Activated naive CD8-positive, alpha-beta T cell treated with anti-CD3 and anti-CD28 coated beads, Interleukin-2, amount 10 ng/mL, durations not matched to agents 7 days and 5 days (primary cell): Measurements from ENCODE around the gene HIVEP3. TPM values are rescaled to one million over a fixed set of nuclear protein-coding genes. Genes with fewer than 3 reads are reported as not detected.

Experiments
- ATAC-seq: fragments of 150-1000 bp; cut with Tn5 transposase; one replicate; pipeline ENCODE4 v1.10.0; 2021; ENCODE audit warnings: low read depth, moderate library complexity
- POLR2A ChIA-PET: fragments of 350-600 bp; sonication (Branson Sonifier 250); formaldehyde crosslinking; loops from one replicate; lab custom pipeline; 2021; ENCODE audit warnings: antibody characterized with exemption; lab: Charles Lee
- DNase-seq: peaks from one replicate; pipeline ENCODE4 v3.0.0; 2021
- H3K27ac Mint-ChIP-seq: one replicate; pipeline ENCODE4 v1.8.0; 2022; ENCODE audit warnings: mild to moderate bottlenecking, mixed read lengths
- H3K27me3 Mint-ChIP-seq: one replicate; pipeline ENCODE4 v1.8.0; 2022; ENCODE audit warnings: mild to moderate bottlenecking, moderate library complexity, mixed read lengths
- H3K36me3 Mint-ChIP-seq: one replicate; pipeline ENCODE4 v1.8.0; 2021; ENCODE audit warnings: mild to moderate bottlenecking, mixed read lengths
- H3K4me1 Mint-ChIP-seq: one replicate; pipeline ENCODE4 v1.8.0; 2021; ENCODE audit warnings: mixed read lengths
- H3K4me3 Mint-ChIP-seq: one replicate; pipeline ENCODE4 v1.8.0; 2022; ENCODE audit warnings: mild to moderate bottlenecking, moderate library complexity, mixed read lengths
- H3K9me3 Mint-ChIP-seq: one replicate; pipeline ENCODE4 v1.8.0; 2021; ENCODE audit warnings: mixed read lengths
- total RNA-seq, 2 experiments: library from RNA; stranded (reverse); gene quantifications; one replicate each; pipeline ENCODE4 v1.2.3, GENCODE V29; 2021

The HIVEP3 gene
- total RNA-seq, 2 experiments from 2014 or later: 10.1 to 10.7 TPM

DNA sequence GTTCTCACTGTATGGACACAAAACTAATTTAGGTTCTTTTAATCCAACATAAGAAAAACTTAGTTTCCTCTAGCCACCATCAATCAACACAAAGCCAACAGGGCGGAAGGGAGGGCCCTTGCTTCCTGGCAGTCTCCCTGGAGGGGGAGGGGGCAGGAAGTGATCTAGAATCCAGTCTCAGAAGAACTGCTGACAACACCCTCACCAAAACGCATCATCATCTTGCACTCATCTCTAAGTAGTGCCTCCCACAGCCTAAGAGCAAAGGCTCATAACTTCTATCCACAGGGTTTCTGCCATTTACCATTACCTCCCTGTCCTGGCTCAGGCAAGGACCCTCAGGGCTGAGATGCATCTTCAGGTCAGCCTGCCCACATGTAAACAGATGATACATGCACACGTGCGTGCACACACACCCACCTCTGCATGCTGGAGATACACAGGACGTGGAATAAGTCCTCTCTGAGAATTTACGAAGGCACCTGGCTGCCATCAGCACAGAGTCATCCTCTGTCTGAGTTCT is 20.5 kb downstream of the HIVEP3 start:
- ATAC-seq: peak; percentile 96
- DNase-seq: peak; percentile 64
- Mint-ChIP-seq H3K27ac (peak overlapping the region; percentile 96), H3K36me3 (peaks cover 3% of the 10 kb centered on the region), H3K9me3 (peaks cover 1% of the 10 kb centered on the region), H3K4me3 (peak overlapping the region; percentile 80), H3K4me1 (peaks cover 72% of the 10 kb centered on the region), H3K27me3 (no peaks in the 10 kb centered on the region)
- POLR2A ChIA-PET: interaction anchor here (1.0 to 2.6 kb wide), 4 partner anchors 13 to 21 kb away, joined by 3 to 19 read pairs (median 4); partner anchors contain the start of gene HIVEP3

DNA sequence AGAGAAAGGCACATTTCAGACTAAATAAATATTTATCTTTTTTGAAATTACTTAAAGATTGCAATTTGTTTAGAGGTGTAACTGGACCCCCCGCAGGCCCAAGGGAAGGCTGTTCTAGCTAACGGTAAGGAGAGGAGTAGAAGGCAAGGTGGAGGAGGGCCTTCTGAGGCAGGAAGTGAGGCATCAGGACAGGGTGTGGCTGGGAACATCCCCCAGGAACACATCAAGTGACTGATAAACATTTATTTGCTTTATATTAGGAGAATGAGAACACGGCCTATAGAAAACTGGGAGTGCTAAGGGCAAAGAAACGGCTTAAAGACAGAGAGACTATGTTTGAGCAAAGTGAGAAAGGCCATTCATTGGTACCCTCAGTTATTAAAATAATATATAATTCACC is 23.2 kb downstream of the HIVEP3 start:
- POLR2A ChIA-PET: interaction anchor here (1.6 kb wide), 1 partner anchor 24 kb away, joined by 10 read pairs; no protein-coding TSS in a partner anchor
- no peak overlapping the region for H3K27ac Mint-ChIP-seq
- H3K4me3 Mint-ChIP-seq: no peak overlapping the region
- H3K9me3 Mint-ChIP-seq: peaks cover 1% of the 10 kb centered on the region
- peaks cover 65% of the 10 kb centered on the region for H3K4me1 Mint-ChIP-seq
- no peak for DNase-seq
- no peaks in the 10 kb centered on the region for H3K27me3 Mint-ChIP-seq
- peaks cover 3% of the 10 kb centered on the region for H3K36me3 Mint-ChIP-seq
- no peak for ATAC-seq

DNA sequence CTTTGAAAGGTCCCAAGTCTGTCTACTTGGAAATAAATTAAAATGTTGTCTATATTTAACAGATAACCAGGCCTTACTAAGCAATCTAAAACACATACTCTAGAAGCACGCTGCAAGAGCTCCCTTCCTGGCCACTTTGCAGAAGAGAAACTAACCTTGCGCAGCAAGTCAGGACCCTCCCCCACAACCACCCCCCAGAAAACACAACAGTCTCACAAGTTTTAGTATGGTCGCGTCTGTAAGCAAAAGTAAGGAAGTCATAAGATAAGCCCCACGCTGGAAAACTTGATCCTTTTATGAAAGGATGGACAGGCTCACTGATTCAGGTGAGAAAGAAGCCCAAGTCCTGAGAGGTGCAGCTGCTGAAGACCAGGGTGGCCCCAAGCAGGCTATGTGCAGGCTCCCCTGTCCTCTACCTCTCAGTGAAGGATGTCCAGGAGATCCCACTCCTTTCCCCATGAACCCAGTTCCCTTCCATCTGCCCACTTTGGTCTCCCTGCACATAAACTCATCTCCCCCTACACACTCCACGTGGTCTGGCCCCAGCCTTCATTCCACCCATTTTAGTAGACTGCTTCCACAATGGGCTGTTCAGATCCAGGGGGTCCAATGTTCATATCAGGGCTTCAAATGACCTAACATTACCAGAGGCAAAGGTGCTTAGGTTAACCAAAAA is 23.8 kb downstream of the HIVEP3 start:
- ATAC-seq (no peak), DNase-seq (no peak)
- POLR2A ChIA-PET: interaction anchor here (0.7 to 0.8 kb wide), 2 partner anchors 24 to 320 kb away, joined by 3 to 4 read pairs; partner anchors contain the start of gene HIVEP3
- peaks cover 1% of the 10 kb centered on the region for H3K9me3 Mint-ChIP-seq
- H3K27ac Mint-ChIP-seq: peak overlapping the region; percentile 54
- H3K4me3 Mint-ChIP-seq: peak overlapping the region; percentile 15
- peaks cover 3% of the 10 kb centered on the region for H3K36me3 Mint-ChIP-seq
- no peaks in the 10 kb centered on the region for H3K27me3 Mint-ChIP-seq
- peaks cover 66% of the 10 kb centered on the region for H3K4me1 Mint-ChIP-seq

DNA sequence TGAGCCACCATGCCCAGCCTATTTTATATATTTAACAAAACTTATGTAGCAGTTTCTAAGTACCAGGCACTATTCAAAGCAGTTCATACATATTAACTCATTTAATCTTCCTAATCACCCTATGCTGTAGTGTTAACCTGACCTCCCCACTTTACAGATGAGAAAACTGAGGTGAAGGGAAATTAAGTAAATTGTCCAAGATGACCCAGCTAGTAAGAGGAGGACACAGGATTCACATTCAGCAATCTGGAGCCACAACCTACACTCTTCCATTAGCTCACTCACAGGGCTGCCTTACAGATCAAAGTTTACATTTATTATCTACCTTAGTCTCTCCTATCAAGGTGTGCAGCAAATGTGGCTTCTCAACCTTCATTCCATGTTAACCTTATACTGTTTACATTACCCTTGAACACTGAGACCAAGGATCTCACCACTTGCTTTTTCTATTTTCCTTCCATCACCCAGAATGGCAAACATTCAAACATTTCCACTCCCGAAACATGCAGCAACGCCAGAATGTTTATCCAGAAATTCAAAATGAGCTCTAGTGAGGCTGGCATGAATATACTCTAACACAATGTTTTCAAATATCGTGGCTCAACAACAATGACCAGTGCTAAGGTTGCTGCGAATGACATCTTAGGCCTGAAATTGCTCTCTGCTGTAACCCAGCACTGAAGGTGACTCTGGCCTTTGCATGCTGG is 24.5 kb downstream of the HIVEP3 start:
- DNase-seq: no peak
- no peak for ATAC-seq
- POLR2A ChIA-PET: interaction anchor here (0.7 to 5.1 kb wide), 3 partner anchors 23 to 320 kb away, joined by 3 to 98 read pairs (median 4); partner anchors contain the start of gene HIVEP3
- peak overlapping the region; percentile 54 for H3K27ac Mint-ChIP-seq
- H3K27me3 Mint-ChIP-seq: no peaks in the 10 kb centered on the region
- peaks cover 64% of the 10 kb centered on the region for H3K4me1 Mint-ChIP-seq
- no peak overlapping the region for H3K4me3 Mint-ChIP-seq
- peaks cover 3% of the 10 kb centered on the region for H3K36me3 Mint-ChIP-seq
- peaks cover 1% of the 10 kb centered on the region for H3K9me3 Mint-ChIP-seq

DNA sequence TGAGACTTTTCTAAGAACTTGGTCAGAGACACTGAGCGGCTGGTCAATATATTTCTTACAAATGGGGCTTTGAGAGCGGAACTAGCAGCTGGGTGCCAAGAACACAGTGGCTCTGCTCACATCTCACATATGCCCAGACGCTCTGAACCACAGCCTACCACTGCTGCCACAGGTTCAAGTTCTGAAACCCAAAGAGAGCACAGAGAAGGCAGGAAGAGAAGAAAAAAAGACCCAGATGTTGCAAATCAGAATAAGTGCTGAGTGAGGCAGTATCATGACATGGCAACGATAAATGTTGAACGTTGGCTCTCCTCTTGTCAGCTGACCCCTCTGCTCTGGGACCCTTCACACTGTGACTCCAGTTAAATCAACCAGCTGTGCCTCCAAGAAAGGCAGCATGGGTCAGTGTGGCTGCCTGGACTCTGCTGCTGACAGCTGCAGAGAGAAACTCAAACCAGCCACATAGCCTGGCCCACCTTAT is 26.4 kb downstream of the HIVEP3 start:
- ATAC-seq (peak; percentile 49), DNase-seq (peak; percentile 51)
- Mint-ChIP-seq H3K27me3 (no peaks in the 10 kb centered on the region), H3K4me1 (peaks cover 59% of the 10 kb centered on the region), H3K27ac (peak overlapping the region; percentile 97), H3K4me3 (peak overlapping the region; percentile 89), H3K9me3 (peaks cover 1% of the 10 kb centered on the region), H3K36me3 (peaks cover 7% of the 10 kb centered on the region)
- POLR2A ChIA-PET: interaction anchor here (0.8 to 5.1 kb wide), 7 partner anchors 11 to 172 kb away, joined by 3 to 98 read pairs (median 5); partner anchors contain the start of gene HIVEP3

DNA sequence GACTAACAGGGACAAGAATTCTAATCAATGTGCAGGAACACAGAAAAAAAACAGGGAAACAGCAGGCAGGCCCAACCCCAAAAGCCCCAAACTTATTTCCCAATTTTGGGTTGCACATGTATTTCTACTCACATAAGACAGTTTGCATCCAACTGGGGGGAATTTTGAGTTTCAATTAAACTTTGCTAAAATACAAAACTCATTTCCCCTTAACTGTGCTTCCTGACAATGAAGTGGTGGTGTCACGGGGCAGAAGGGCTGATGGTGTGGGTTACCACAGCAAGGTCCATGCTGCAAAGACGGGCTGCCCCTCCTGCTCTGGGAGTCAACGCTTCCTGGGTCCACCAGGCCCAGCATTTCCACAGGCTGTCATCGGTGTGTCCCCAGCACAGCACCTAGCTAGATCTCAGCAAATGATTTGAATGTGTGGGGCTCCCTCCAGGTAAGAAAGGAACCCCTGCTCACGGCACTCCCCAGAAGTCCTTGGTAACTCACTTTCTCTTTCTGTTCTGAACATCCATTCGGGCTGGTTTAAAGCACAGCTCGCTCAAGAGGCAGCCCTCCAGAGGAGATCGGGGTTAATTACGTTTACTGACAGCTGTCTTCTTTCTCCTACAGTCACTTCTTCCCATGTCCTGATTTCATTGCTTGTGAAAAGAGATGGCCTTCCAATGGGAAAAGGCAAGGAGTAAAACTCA is 27.4 kb downstream of the HIVEP3 start:
- DNase-seq (peak; percentile 75), ATAC-seq (peak; percentile 94)
- no peaks in the 10 kb centered on the region for H3K9me3 Mint-ChIP-seq
- peaks cover 4% of the 10 kb centered on the region for H3K36me3 Mint-ChIP-seq
- POLR2A ChIA-PET: interaction anchor here (0.6 to 5.1 kb wide), 9 partner anchors 10 to 171 kb away, joined by 3 to 98 read pairs (median 3); partner anchors contain the start of gene HIVEP3
- no peaks in the 10 kb centered on the region for H3K27me3 Mint-ChIP-seq
- H3K27ac Mint-ChIP-seq: peak overlapping the region; percentile 97
- peak overlapping the region; percentile 89 for H3K4me3 Mint-ChIP-seq
- peaks cover 53% of the 10 kb centered on the region for H3K4me1 Mint-ChIP-seq

DNA sequence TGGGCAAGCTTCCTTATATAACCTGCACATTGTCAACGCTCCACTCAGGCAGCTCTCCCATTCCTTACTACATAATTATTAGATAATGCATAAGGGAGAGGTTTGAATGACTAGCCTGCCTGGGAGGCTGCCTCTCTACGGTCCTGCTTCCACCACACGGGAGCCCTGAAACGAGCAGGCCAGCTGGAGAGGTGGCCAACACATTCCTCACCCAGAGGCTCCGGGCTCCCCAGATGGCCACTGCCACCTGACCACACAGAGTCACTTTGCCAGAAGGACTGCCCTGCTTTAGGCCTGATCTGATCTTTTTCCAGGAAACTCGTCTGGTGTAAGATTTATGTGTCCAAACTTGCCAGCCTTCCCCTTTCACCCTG is 27.9 kb downstream of the HIVEP3 start:
- ATAC-seq: no peak
- peak overlapping the region; percentile 89 for H3K4me3 Mint-ChIP-seq
- H3K36me3 Mint-ChIP-seq: peaks cover 4% of the 10 kb centered on the region
- DNase-seq: no peak
- POLR2A ChIA-PET: interaction anchor here (1.1 to 5.1 kb wide), 2 partner anchors 17 to 27 kb away, joined by 3 to 98 read pairs; partner anchors contain the start of gene HIVEP3
- no peaks in the 10 kb centered on the region for H3K9me3 Mint-ChIP-seq
- no peaks in the 10 kb centered on the region for H3K27me3 Mint-ChIP-seq
- peak overlapping the region; percentile 97 for H3K27ac Mint-ChIP-seq
- H3K4me1 Mint-ChIP-seq: peaks cover 56% of the 10 kb centered on the region

DNA sequence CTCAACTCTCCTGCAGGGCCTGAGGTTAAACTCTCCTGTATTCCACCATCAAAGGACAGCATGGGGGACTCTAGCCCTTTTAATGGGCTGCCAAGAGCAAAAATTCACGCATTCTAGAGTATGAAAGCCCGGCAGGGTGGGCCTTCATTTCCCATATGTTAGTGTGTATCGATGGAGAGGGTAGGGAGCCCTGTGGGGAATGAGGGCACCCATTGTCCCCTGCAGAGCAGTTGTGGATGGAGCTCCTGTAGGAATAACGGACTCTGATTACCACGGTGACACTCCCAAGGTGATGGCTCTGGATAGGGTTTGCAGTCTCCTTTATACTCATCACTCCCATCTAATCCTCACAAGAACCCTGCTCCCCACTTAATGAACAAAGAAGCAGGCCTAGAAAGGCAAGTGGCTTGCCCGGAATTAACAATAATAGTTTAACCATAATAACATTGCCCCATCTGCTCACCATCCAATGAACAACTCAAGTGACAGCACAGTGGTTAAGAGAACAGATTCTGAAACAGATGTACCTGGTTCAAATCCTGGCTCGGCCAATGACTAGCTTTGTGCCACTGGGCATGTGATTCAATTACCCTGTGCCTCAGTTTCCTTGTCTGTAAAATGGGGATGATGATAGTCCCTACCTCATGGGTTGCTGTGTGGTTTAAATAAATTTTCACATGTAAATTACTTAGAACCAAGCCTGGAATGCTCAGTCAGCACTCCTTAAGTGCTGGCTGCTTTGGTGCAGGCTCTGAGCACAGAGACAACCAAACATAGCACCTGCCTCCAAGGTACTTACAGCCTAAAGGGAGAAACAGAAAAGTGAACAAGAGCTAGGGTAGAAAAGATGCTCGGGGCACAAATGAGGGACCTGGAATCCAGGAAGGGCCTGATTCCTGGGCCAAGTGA is 29.0 kb downstream of the HIVEP3 start:
- H3K27ac Mint-ChIP-seq: peak overlapping the region; percentile 47

DNA sequence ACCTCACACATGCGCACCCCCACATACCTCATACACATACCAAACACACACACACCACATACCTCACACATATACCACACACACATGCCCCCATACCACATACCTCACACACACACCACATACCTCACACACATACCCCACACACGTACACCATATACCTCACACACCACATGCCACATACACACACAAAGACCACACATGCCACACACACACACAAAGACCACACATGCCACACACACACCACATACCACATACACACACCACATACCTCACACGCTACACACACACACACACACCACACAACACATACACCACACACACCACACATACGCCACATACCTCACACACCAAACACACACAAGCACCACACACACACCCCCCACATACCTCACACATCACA is 30.0 kb downstream of the HIVEP3 start:
- H3K36me3 Mint-ChIP-seq: peaks cover 4% of the 10 kb centered on the region
- no peaks in the 10 kb centered on the region for H3K27me3 Mint-ChIP-seq
- POLR2A ChIA-PET: interaction anchor here (0.6 kb wide), 1 partner anchor 9 kb away, joined by 5 read pairs; no protein-coding TSS in a partner anchor
- peak overlapping the region; percentile 22 for H3K27ac Mint-ChIP-seq
- DNase-seq (no peak), ATAC-seq (no peak)
- no peak overlapping the region for H3K4me3 Mint-ChIP-seq
- peaks cover 44% of the 10 kb centered on the region for H3K4me1 Mint-ChIP-seq
- no peaks in the 10 kb centered on the region for H3K9me3 Mint-ChIP-seq

More for the DNA sequence above, 29.0 kb downstream of the HIVEP3 start:
- Mint-ChIP-seq H3K4me3 (peak overlapping the region; percentile 31), H3K9me3 (no peaks in the 10 kb centered on the region), H3K36me3 (peaks cover 4% of the 10 kb centered on the region), H3K4me1 (peaks cover 51% of the 10 kb centered on the region), H3K27me3 (no peaks in the 10 kb centered on the region)
- DNase-seq (no peak), ATAC-seq (no peak)
- POLR2A ChIA-PET: interaction anchor here (5.1 kb wide), 1 partner anchor 28 kb away, joined by 98 read pairs; the partner anchor contains the start of gene HIVEP3

DNA sequence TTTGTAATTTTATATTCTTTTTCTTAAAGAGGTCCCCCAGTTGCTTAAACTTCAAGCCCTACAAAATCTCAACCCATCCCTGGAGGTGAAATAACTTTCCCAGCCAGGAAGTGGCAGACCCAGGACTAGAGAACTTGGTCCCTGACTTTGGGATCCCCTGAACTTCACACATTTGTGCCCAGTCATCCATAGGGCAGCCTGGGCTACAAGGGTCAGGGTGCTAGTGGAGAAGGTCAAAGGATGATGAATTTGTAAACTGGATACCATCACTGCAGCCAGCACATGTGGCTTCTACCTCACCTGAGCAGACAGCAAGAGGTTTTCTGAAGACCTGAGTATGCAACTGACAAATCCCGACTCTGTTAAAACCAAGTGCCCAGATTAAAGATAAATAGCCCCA is 31.4 kb downstream of the HIVEP3 start:
- peaks cover 4% of the 10 kb centered on the region for H3K36me3 Mint-ChIP-seq

DNA sequence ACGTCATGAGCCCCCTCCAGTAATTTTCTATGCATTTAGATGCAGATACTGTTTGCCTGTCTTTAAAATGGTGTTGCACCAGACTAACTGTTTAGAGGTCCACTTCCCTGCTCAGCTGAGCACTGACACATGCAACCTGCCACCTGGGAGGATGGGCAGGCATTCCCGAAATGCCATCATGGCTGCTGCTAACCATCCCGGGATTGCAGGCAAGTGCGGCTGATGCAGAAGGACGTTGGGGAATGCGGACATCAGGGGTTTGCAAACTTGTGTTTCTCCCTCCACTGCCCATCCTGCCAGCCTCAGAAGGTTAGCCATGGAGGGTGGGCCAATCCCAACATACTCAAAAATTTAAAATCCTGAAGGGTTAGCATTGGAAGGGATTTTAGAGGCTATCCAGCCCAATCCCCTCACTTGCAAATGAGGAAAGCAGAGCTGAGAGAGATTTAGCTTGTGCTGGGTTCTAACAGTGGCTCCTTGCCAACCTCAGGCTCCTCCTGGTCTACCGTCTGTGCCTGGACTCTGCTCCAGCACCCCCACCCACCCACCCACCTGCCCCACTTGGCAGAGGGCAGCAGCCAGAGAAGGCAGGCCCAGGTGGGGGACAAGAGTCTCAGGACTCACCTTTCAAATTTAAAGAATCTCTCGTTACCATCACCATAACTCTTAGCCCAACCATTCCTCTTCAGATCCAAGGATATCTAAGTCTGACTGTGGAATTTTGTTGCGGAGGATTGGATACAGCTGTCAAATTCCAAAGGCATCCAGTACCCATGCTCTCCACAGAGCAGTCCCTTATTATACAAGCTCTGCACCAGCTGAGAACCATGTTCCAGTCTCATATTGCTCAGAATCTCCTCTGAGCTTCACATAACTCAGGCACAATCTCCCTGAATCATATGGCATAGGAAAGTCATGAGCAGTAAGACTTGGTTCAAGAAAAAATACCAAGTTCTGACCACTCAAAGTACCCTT is 34.2 kb downstream of the HIVEP3 start:
- no peaks in the 10 kb centered on the region for H3K9me3 Mint-ChIP-seq
- H3K36me3 Mint-ChIP-seq: peaks cover 5% of the 10 kb centered on the region

More for the DNA sequence above, 31.4 kb downstream of the HIVEP3 start:
- no peak overlapping the region for H3K4me3 Mint-ChIP-seq
- no peaks in the 10 kb centered on the region for H3K27me3 Mint-ChIP-seq
- ATAC-seq (no peak), DNase-seq (no peak)
- no peak overlapping the region for H3K27ac Mint-ChIP-seq
- H3K4me1 Mint-ChIP-seq: peaks cover 40% of the 10 kb centered on the region
- POLR2A ChIA-PET: no interaction called here
- no peaks in the 10 kb centered on the region for H3K9me3 Mint-ChIP-seq

More for the DNA sequence above, 34.2 kb downstream of the HIVEP3 start:
- ATAC-seq (no peak), DNase-seq (no peak)
- POLR2A ChIA-PET: interaction anchor here (0.9 to 1.5 kb wide), 2 partner anchors 34 to 35 kb away, joined by 3 to 4 read pairs; partner anchors contain the start of gene HIVEP3
- Mint-ChIP-seq H3K27ac (no peak overlapping the region), H3K4me1 (peaks cover 32% of the 10 kb centered on the region), H3K27me3 (no peaks in the 10 kb centered on the region), H3K4me3 (no peak overlapping the region)
